Upper lobe of left lung (tissue), 6 donors: Measurements from ENCODE around the gene SCAF11. TPM values are rescaled to one million over a fixed set of nuclear protein-coding genes. Genes with fewer than 3 reads are reported as not detected.

Source experiments
- ATAC-seq, 2 donors: fragments of 200-7000 bp; cut with Tn5 transposase; one replicate each; pipeline ENCODE4 v1.9.1; 2022; ENCODE audit warnings: mild to moderate bottlenecking in 2 of 2, moderate library complexity in 2 of 2; ENCODE audit not compliant: low FRiP score in 2 of 2
- DNase-seq, 2 donors: peaks; one replicate each; pipeline ENCODE4 v3.0.0-alpha.2; 2019 to 2020
- H3K27ac ChIP-seq, 4 donors: fragments of 200-600 bp; sonication (generic); one replicate each; pipeline ENCODE4 v1.5.1; 2016 to 2019
- H3K27me3 ChIP-seq, 4 donors: fragments of 200-600 bp; sonication (generic); one replicate each; pipeline ENCODE4 v1.5.1; 2017 to 2019
- H3K36me3 ChIP-seq, 4 donors: fragments of 200-600 bp; sonication (generic); one replicate each; pipeline ENCODE4 v1.5.1; 2016 to 2019
- H3K4me1 ChIP-seq, 4 donors: fragments of 200-600 bp; sonication (generic); one replicate each; pipeline ENCODE4 v1.5.1; 2018 to 2019
- H3K4me3 ChIP-seq, 4 donors: fragments of 200-600 bp; sonication (generic); one replicate each; pipeline ENCODE4 v1.5.1; 2017 to 2019; ENCODE audit warnings: mild to moderate bottlenecking in 2 of 4, moderate library complexity in 1 of 4
- H3K9me3 ChIP-seq, 4 donors: fragments of 200-600 bp; sonication (generic); one replicate each; pipeline ENCODE4 v1.5.1; 2018 to 2019
- EP300 ChIP-seq, 4 donors: sonication (generic); formaldehyde crosslinking; IDR thresholded peaks; one replicate each; pipeline ENCODE4 v1.5.1; 2017; ENCODE audit warnings: antibody characterized with exemption in 4 of 4, control low read depth in 2 of 4
- POLR2A ChIP-seq, 4 donors: fragments of 450-650 bp; IDR thresholded peaks; one replicate each; pipeline ENCODE4 v1.5.1; 2016 to 2017; ENCODE audit warnings: antibody characterized with exemption in 4 of 4, mild to moderate bottlenecking in 2 of 4
- POLR2AphosphoS5 ChIP-seq, 2 donors: sonication (generic); formaldehyde crosslinking; IDR thresholded peaks; one replicate each; pipeline ENCODE4 v1.5.1; 2017; ENCODE audit warnings: antibody characterized with exemption in 2 of 2
- WGBS, 2 donors: methylation state at CpG; one replicate each; pipeline ENCODE4 v1.1.5; 2017 to 2018; 5-methylcytosine and 5-hydroxymethylcytosine counted together
- total RNA-seq, 6 donors: library from RNA; depleted of rRNA in 4 of 6; stranded (reverse); fragments of >200 nt in 4 of 6; gene quantifications; one replicate each; pipeline versions ENCODE4 v1.1.0 to v1.2.1, GENCODE V29; 2016 to 2021
- TF ChIP-seq, protein P1 (sequence below), 6 experiments: fragments of 450-650 bp in 4 of 6; fragments of 200-600 bp in 2 of 6; sonication (generic) in 2 of 6; IDR thresholded peaks; one replicate each; pipeline ENCODE4 v1.5.1; 2016 to 2019; ENCODE audit warnings: antibody characterized with exemption in 6 of 6
- donor health status: DM: no; HTN: no; CAD: no; lungs with moderate emphysema.
- donor health status: DM: no; HTN: yes; CAD: no; lungs with severe emphysema.

The SCAF11 gene
- total RNA-seq, 6 donors from 2014 or later: 98.5 to 264 (median 109) TPM

DNA sequence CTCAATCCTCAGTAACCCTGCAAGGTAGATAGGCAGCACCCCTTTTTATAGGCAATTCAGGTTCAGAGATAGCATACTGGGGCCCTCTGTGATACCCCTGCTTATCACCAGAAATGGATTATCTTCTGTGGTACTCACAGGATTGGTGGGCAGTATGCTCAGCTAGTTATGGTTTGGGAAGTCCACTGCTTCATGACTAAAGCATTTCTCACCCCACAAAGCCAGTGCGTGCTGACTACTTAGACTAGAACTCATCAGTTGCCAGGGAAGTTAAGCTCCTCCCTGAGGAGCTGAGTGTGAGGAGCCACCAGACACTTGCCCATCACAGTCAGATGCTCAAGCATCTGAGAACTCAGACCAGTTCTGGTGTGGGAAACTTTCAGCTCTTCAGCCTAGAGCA, 76.3 kb downstream of the SCAF11 start:
- H3K9me3 ChIP-seq: no peaks in the 10 kb centered on the region
- 67 to 83% methylated on average over 1 of the region's 1 CpG for WGBS, 2 donors
- H3K36me3 ChIP-seq: peaks cover 0 to 10% (median 8%) of the 10 kb centered on the region in 4 donors
- TF ChIP-seq, protein P1, sequence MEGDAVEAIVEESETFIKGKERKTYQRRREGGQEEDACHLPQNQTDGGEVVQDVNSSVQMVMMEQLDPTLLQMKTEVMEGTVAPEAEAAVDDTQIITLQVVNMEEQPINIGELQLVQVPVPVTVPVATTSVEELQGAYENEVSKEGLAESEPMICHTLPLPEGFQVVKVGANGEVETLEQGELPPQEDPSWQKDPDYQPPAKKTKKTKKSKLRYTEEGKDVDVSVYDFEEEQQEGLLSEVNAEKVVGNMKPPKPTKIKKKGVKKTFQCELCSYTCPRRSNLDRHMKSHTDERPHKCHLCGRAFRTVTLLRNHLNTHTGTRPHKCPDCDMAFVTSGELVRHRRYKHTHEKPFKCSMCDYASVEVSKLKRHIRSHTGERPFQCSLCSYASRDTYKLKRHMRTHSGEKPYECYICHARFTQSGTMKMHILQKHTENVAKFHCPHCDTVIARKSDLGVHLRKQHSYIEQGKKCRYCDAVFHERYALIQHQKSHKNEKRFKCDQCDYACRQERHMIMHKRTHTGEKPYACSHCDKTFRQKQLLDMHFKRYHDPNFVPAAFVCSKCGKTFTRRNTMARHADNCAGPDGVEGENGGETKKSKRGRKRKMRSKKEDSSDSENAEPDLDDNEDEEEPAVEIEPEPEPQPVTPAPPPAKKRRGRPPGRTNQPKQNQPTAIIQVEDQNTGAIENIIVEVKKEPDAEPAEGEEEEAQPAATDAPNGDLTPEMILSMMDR (IDR thresholded peaks at IDR 0.05): no peak
- TF ChIP-seq EP300 (IDR thresholded peaks at IDR 0.05) (no peak), POLR2AphosphoS5 (IDR thresholded peaks at IDR 0.05) (no peak), POLR2A (IDR thresholded peaks at IDR 0.05) (no peak)
- H3K27ac ChIP-seq: no peak overlapping the region
- no peaks in the 10 kb centered on the region for H3K4me1 ChIP-seq
- H3K27me3 ChIP-seq: no peaks in the 10 kb centered on the region
- H3K4me3 ChIP-seq: no peak overlapping the region
- DNase-seq (no peak), ATAC-seq (peak; percentile 39 to 40)

- ATAC-seq: no peak
- TF ChIP-seq POLR2AphosphoS5 (IDR thresholded peaks at IDR 0.05): no peak
- Histone ChIP-seq H3K9me3 (no peaks in the 10 kb centered on the region), H3K36me3 (peaks cover 0 to 8% (median 6%) of the 10 kb centered on the region in 4 donors), H3K27ac (no peak overlapping the region), H3K4me1 (no peaks in the 10 kb centered on the region), H3K27me3 (no peaks in the 10 kb centered on the region), H3K4me3 (no peak overlapping the region)
- WGBS, 2 donors: 55 to 66% methylated on average over 2 of the region's 2 CpGs
- no peak for DNase-seq
Measured at GRCh38 chr12:45913631-45914030, 76.7 kb downstream of the SCAF11 start.

GRCh38 chr12:45912774-45913173, 77.6 kb downstream of the SCAF11 start:
- no peaks in the 10 kb centered on the region for H3K9me3 ChIP-seq
- ATAC-seq (no peak), DNase-seq (no peak)
- H3K27ac ChIP-seq: no peak overlapping the region
- no peaks in the 10 kb centered on the region for H3K4me1 ChIP-seq
- 43 to 57% methylated on average over 3 of the region's 3 CpGs for WGBS, 2 donors
- H3K4me3 ChIP-seq: no peak overlapping the region
- no peaks in the 10 kb centered on the region for H3K27me3 ChIP-seq
- H3K36me3 ChIP-seq: peaks cover 0 to 7% (median 0%) of the 10 kb centered on the region in 4 donors
- TF ChIP-seq POLR2A (IDR thresholded peaks at IDR 0.05): no peak
- no peak for TF ChIP-seq EP300 (IDR thresholded peaks at IDR 0.05)
- TF ChIP-seq, protein P1 (IDR thresholded peaks at IDR 0.05): no peak
- no peak for TF ChIP-seq POLR2AphosphoS5 (IDR thresholded peaks at IDR 0.05)

GRCh38 chr12:45909041-45909713, 81.2 kb downstream of the SCAF11 start:
- no peak overlapping the region for H3K4me3 ChIP-seq
- 53% methylated on average over 4 of the region's 4 CpGs for WGBS, 2 donors

GRCh38 chr12:45907955-45908354, 82.4 kb downstream of the SCAF11 start:
- Histone ChIP-seq H3K4me1 (no peaks in the 10 kb centered on the region), H3K27me3 (no peaks in the 10 kb centered on the region), H3K4me3 (no peak overlapping the region), H3K36me3 (peaks cover 0 to 25% (median 6%) of the 10 kb centered on the region in 4 donors), H3K9me3 (no peaks in the 10 kb centered on the region), H3K27ac (no peak overlapping the region)
- 60 to 70% methylated on average over 4 of the region's 4 CpGs for WGBS, 2 donors
- ATAC-seq (no peak), DNase-seq (no peak)
- TF ChIP-seq POLR2AphosphoS5 (IDR thresholded peaks at IDR 0.05): no peak
- TF ChIP-seq EP300 (IDR thresholded peaks at IDR 0.05): no peak
- TF ChIP-seq POLR2A (IDR thresholded peaks at IDR 0.05): no peak
- TF ChIP-seq, protein P1 (IDR thresholded peaks at IDR 0.05): no peak

More at GRCh38 chr12:45909041-45909713, 81.2 kb downstream of the SCAF11 start:
- no peak for ATAC-seq
- H3K36me3 ChIP-seq: peaks cover 0 to 21% (median under 1%) of the 10 kb centered on the region in 4 donors
- H3K9me3 ChIP-seq: no peaks in the 10 kb centered on the region
- DNase-seq: no peak
- no peaks in the 10 kb centered on the region for H3K4me1 ChIP-seq
- H3K27me3 ChIP-seq: no peaks in the 10 kb centered on the region
- no peak for TF ChIP-seq POLR2AphosphoS5 (IDR thresholded peaks at IDR 0.05)
- TF ChIP-seq, protein P1 (IDR thresholded peaks at IDR 0.05): no peak
- no peak for TF ChIP-seq EP300 (IDR thresholded peaks at IDR 0.05)
- no peak for TF ChIP-seq POLR2A (IDR thresholded peaks at IDR 0.05)
- no peak overlapping the region for H3K27ac ChIP-seq
